NOMO-1 (cell line): ENCODE data around the gene RENBP.

ENCODE experiments used
- DNase-seq, 2 experiments: peaks; one replicate each; lab custom pipeline; 2025; ENCODE audit not compliant: unreplicated experiment in 2 of 2; lab: John Stamatoyannopoulos, UW

RENBP gene

DNA sequence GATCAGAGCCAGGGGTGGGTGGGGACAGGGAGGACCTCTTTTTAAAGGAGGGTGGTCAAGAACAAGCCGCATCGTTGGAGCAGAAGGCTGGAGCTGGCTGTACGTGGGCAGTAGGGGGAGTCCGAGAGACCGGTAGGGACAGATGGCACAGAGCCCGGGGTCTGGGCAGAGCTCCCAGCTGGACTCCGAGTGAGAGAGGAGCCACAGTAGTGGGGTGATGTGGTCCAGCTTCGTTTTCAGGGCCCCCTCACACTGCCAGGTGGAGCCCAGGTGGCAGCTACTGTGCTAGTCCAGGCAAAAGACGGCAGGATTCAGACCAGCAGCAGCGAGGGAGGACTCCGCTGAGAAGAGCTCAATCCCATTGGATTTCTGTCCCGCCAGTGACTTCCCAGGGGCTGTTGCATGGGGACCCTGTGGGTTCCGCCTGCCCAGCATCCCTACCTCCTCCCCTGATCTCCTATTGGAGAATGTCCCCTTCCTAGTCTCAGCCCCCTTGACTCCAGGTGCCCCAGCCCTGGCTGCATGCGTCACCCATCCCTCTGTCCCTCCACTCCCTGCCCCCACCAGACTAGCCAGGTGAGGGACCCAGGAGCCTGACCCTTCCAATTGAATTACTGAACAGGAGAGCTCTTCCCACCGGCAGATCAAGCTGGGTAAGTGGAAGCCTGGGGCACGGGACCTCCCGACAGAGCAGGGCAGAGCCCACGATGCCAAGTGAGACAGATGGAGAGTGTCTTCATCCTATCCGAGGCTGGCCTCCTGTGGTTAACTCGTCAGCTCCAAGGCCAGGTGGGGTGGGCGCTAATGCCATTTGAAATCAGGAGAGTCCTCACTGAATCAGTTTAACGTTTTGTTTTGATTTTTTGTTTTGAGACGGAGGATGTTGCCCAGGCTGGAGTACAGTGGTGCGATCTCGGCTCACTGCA lies 21.2 kb downstream of the RENBP start:
- no peak for DNase-seq

GRCh38 chrX:153921511-153922446 lies 22.7 kb downstream of the RENBP start:
- DNase-seq = no peak

- DNase-seq = no peak
These were observed 23.4 kb downstream of the RENBP start for GRCh38 chrX:153921070-153921469.

- no peak for DNase-seq
These were observed 23.9 kb downstream of the RENBP start for GRCh38 chrX:153920546-153920945.

DNA sequence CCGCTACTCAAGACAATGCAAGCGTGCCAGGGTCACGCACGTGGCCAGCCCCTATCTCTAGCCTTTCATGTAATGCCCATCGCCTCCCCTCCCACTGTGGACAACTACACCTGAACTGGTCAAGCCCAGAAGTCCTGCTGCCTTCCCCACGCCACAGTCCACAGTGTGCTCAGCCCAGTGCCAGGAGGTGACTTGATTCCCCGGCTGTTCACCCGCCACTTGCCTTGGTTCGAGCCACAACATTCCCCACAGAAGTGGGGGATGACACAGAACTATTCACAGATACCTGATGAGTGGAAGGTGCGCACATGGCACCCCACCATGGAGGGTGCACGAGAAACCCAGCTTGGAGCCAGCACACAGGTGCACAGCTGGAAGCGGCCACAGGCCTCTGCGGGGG lies 25.2 kb downstream of the RENBP start:
- DNase-seq = no peak

GRCh38 chrX:153917869-153918268 lies 26.6 kb downstream of the RENBP start:
- DNase-seq = no peak

DNA sequence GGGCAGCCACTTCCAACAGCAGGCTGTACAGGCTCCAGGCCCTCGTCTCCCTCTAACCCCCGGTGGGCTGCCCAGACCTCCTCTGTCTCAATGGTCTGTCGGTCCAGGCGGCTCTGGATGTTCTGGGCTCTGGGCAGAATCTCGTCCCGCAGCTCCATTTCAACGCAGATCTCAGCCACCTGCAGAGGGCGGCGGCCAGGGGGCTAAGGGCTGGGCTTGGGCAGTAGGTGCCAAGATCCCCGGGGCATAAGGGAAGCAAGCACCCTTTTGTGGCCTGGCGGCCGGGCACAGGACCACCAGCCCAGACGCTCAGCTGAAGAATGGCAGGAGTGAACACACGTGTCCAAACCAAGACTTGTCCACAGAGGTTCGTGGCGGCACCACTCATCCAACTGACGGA lies 30.7 kb downstream of the RENBP start:
- DNase-seq = no peak

GRCh38 chrX:153913211-153913610 lies 31.2 kb downstream of the RENBP start:
- DNase-seq = no peak

DNA sequence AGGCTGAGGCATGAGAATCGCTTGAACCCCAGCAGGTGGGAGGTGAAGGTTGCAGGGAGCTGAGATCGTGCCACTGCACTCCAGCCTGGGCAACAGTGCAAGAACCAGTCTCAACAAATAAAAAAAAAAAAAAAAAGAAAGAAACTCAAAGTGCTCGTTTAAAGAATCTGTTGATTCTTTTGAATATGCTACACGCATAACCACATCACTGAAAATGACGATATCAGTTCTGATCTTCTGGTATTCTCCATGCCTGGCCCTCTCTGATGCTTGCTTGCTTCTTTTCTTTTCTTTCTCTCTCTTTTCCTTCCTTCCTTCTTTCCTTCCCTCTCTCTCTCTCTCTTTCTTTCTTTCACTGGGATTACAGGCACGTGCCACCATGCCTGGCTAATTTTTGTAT lies 32.6 kb downstream of the RENBP start:
- no peak for DNase-seq

- no peak for DNase-seq
These were observed 34.0 kb downstream of the RENBP start for GRCh38 chrX:153910446-153910845.

DNA sequence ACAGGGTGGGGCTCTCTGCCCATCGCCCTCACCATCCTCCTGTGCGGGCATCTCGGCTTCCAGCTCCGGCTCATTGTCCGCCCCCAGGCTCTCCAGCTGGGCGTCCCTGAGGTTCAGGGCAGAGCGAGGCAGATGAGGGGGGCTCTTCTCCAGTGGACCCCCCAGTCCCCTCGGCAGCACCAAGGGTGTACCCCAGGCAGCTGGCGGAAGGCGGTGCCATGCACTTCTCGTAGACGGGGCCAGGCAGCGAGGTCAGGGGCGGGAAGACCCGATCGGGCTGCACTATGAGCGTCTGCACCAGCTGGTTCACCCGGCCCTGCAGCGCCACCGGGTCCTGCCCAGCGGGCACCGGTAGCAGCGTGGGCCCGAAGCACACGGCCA lies 34.5 kb downstream of the RENBP start:
- DNase-seq = no peak

- no peak for DNase-seq
These were observed 35.1 kb downstream of the RENBP start for GRCh38 chrX:153909024-153909979.

DNA sequence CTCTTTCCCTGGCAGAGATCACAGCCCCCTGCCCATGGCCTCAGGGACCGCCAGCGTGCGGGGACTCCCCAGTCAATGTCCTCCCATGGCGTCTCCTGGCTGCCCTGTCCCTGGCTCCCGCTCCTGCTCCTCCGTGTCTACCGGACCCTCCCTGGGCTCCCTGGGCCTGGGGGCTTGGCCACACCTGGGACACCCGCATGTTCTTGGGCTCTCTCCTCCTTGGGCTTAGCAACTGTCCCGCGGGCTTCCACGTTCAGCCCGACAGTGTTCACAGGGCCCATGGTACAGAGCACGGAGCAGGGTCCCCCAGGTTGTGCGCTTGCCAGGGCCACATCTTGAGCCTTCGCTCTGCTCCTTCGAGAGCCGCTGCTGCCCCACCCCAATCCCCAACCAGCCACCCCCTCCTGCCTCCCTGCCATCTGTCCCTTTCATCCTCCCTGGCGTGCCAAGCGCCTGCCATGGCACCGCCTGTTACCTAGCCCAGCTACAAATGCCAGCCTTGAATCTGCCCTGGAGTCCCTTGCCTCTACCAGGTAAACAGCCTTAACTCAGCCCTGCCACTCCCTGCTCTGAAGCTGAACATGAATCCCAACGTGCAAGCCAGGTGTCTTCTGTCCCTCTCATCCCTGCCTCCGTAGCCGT lies 36.1 kb downstream of the RENBP start:
- DNase-seq = no peak

DNA sequence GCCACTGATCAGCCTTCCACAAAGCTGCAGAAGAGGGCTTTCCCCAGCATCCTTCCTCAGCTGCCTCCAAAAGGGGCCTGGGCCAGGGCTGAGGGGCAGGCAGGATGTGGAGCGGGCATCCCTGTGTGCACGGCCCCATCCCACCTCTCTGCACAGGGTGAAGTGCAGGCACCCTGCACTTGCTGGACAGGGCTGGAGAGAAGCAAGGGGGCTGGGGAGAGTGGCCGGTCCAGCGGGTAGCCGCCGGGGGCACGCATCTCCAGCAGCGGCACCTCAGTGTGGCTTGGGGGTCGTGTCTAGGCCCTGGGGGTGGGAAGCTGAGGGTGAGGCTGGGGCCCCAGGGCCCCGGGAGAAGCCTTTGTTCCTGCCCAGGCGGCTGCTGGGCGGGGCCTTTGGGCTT lies 37.0 kb downstream of the RENBP start:
- DNase-seq = no peak

DNA sequence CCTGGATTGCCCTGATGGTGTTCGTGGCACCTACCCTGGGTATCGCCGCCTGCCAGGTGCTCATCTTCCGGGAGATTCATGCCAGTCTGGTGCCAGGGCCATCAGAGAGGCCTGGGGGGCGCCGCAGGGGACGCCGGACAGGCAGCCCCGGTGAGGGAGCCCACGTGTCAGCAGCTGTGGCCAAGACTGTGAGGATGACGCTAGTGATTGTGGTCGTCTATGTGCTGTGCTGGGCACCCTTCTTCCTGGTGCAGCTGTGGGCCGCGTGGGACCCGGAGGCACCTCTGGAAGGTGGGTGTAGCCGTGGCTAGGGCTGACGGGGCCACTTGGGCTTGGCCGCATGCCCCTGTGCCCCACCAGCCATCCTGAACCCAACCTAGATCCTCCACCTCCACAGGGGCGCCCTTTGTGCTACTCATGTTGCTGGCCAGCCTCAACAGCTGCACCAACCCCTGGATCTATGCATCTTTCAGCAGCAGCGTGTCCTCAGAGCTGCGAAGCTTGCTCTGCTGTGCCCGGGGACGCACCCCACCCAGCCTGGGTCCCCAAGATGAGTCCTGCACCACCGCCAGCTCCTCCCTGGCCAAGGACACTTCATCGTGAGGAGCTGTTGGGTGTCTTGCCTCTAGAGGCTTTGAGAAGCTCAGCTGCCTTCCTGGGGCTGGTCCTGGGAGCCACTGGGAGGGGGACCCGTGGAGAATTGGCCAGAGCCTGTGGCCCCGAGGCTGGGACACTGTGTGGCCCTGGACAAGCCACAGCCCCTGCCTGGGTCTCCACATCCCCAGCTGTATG lies 38.1 kb downstream of the RENBP start:
- DNase-seq = no peak

DNA sequence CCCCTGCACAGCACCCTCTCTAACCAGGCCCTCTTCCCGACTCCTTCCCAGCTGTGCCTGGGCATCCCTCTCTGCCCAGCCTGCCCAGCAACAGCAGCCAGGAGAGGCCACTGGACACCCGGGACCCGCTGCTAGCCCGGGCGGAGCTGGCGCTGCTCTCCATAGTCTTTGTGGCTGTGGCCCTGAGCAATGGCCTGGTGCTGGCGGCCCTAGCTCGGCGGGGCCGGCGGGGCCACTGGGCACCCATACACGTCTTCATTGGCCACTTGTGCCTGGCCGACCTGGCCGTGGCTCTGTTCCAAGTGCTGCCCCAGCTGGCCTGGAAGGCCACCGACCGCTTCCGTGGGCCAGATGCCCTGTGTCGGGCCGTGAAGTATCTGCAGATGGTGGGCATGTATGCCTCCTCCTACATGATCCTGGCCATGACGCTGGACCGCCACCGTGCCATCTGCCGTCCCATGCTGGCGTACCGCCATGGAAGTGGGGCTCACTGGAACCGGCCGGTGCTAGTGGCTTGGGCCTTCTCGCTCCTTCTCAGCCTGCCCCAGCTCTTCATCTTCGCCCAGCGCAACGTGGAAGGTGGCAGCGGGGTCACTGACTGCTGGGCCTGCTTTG lies 38.9 kb downstream of the RENBP start:
- no peak for DNase-seq

GRCh38 chrX:153903991-153904957 lies 40.2 kb downstream of the RENBP start, which contains the start of gene AVPR2:
Gene AVPR2 (plus strand): TSS chrX:153904673. CDS start chrX:153905146, 473 bp downstream.
- no peak for DNase-seq
